IPS-18c (cell line): ENCODE results near the gene ZNF3.
A peak's percentile ranks its signal among the peaks of the same experiment; 100 is the strongest.

Source experiments
- H3K4me3 ChIP-seq: 2 replicates; pipeline ENCODE4 v1.7.0; 2013; ENCODE audit warnings: low read depth, mild to moderate bottlenecking, low read length, moderate library complexity; ENCODE audit not compliant: insufficient read depth
- H3K9me3 ChIP-seq: one replicate; pipeline ENCODE4 v1.6.1; 2013; ENCODE audit warnings: mild to moderate bottlenecking, low read length, moderate library complexity; ENCODE audit not compliant: control insufficient read depth, insufficient read depth

ZNF3 gene

DNA sequence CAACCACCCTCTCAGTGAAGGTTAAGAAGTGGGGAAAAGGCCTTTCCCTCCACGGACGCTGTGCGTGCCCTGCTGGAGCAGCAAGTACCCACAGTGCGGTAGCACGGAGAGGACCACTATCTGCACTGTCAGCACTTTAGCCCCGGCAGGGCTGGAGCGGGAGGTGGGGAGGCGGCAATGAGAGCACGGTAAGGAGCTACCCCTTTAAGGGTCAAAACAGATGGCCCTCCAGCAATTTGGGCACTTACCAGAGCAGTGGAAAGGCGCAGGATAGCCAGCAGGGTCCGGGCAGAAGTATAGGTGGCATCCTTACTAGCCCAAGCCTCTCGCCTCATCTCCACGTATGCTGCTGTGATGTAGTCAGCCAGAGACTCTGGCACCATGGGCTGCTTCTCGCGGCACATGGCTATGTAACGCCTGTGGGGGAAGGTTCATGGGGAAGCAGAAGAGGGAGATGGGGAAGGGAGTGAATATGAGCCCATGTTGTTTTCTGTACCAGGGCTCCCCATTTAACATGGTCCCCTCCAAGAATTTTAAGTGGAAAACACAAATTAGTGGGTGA lies 12.5 kb upstream of the ZNF3 start:
- peaks cover 2% of the 10 kb centered on the region for H3K9me3 ChIP-seq
- H3K4me3 ChIP-seq = no peak overlapping the region

DNA sequence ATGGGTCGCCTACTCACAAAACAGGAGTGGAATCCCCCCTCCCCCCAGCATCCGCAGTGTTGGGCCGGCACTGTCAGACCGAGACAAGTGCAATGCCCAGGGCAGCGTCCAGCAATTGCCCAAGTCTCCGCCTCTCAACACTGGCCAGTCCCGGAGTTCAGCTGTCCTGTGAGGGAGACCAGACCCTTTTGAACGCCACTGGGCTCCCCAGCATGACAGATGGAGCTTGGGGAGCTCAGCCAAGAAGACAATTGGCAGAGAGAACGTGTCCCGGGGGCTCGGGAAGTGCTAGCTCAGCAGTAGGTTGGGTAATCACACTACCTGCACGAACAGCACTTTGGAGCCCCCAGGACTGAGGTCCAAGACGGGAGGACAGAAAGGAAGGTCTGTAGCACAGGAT lies 12.0 kb upstream of the ZNF3 start:
- peaks cover 2% of the 10 kb centered on the region for H3K9me3 ChIP-seq
- H3K4me3 ChIP-seq = no peak overlapping the region

DNA sequence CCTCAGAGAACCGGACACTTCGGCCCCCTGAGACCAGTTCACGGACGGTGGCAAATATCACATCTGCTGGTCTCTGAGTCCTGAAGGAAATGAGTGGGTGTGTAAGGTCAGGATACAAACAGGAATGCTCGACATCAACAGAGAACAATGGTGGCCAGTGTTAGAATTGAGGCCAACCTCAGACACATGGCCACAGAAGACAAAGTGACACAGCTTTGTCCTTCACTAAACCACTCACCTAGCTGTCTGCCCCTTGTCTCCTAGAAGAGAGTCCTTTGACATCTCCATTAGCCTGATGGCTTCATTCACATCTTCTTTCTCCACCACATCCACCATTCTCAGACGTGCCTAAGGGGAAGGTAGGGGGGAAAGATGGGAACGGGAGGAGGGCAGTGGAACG lies 11.5 kb upstream of the ZNF3 start:
- H3K4me3 ChIP-seq = no peak overlapping the region

DNA sequence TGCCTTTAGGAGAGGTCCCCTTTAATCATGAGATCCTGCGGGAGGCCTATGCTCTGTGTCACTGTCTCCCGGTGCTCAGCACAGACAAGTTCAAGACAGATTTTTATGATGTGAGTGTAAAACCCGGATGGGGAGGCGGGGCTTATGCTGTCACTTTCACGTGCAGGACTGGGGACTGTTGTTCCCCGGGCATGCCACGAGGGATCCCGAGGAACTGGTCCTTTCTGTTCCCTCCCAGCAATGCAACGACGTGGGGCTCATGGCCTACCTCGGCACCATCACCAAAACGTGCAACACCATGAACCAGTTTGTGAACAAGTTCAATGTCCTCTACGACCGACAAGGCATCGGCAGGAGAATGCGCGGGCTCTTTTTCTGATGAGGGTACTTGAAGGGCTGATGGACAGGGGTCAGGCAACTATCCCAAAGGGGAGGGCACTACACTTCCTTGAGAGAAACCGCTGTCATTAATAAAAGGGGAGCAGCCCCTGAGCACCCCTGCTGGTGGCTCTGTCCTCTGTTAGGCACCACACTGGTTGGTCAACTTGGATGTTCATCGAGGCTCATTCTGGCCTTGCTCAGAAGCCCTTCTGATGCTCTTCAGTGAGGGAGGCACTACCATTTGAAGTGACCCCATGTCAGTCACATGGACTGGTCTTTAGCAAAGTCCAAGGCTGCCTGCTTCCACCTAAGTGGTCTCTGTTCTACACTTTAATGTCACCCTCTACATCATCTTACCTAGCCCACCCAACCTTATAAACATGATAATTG lies 10.1 kb upstream of the ZNF3 start:
- H3K4me3 ChIP-seq = no peak overlapping the region
- peaks cover 2% of the 10 kb centered on the region for H3K9me3 ChIP-seq

More for the DNA sequence above, 11.5 kb upstream of the ZNF3 start:
- peaks cover 2% of the 10 kb centered on the region for H3K9me3 ChIP-seq

DNA sequence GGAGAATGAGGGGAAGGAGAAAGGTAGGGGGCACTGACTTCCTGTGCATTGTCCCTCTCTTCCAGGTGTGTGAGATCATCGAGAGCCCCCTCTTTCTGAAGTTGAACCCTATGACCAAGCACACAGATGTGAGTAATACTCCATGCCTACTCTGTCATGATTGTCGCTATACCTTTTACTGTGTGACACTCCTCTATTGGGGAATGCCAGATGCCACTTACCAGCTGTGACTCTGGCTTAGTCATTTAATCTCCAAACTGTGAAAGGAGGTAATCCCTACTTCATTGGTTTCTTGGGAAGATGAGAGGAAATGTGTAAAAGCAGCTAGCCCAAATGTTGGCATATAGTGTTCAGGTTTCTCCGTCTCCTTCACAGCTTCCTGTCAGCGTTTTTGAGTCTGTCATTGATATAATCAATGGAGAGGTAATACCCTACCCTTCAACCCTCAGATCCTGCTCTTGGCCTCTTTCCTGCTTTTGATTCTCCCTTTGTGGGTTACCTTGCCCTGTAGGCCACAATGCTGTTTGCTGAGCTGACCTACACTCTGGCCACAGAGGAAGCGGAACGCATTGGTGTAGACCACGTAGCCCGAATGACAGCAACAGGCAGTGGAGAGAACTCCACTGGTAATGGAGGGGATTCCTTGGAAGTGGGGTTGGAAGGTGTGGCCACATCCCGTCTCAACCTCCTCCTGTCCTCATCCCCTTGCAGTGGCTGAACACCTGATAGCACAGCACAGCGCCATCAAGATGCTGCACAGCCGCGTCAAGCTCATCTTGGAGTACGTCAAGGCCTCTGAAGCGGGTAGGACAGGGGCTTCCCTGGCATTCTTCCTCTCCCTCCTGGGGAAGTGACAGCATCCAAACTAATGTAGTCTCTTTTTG lies 9.2 kb upstream of the ZNF3 start:
- H3K4me3 ChIP-seq = no peak overlapping the region
- peaks cover 2% of the 10 kb centered on the region for H3K9me3 ChIP-seq

DNA sequence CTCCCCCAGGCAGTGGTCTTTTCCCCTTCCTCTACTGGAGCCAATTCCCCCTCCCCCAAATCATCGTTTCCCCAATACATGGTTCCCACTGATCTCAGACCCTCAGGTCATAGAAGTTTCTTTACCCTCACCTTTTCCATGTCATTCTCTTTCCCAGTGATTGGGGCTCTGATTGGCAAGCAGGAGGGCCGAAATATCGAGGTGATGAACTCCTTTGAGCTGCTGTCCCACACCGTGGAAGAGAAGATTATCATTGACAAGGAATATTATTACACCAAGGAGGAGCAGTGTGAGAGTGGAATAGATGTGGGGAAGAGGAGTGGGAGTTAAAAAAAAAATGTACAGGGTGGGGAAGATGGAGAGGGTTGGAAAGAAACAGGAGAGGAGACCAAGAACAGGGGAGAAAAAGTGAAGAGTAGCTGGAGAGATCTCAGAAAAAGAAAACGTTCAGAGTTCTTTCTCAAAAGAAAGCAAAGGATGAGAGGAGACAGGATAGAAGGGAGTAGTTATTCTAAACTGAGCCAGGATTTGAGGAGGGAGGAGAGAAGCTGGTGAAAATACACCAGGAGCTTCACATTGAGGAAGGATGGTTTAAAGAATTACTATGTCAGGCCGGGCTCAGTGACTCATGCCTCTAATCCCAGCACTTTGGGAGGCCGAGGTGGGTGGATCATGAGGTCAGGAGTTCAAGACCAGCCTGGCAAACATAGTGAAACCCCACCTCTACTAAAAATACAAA lies 8.1 kb upstream of the ZNF3 start:
- H3K9me3 ChIP-seq = no peaks in the 10 kb centered on the region
- peak overlapping the region; percentile 94 for H3K4me3 ChIP-seq

DNA sequence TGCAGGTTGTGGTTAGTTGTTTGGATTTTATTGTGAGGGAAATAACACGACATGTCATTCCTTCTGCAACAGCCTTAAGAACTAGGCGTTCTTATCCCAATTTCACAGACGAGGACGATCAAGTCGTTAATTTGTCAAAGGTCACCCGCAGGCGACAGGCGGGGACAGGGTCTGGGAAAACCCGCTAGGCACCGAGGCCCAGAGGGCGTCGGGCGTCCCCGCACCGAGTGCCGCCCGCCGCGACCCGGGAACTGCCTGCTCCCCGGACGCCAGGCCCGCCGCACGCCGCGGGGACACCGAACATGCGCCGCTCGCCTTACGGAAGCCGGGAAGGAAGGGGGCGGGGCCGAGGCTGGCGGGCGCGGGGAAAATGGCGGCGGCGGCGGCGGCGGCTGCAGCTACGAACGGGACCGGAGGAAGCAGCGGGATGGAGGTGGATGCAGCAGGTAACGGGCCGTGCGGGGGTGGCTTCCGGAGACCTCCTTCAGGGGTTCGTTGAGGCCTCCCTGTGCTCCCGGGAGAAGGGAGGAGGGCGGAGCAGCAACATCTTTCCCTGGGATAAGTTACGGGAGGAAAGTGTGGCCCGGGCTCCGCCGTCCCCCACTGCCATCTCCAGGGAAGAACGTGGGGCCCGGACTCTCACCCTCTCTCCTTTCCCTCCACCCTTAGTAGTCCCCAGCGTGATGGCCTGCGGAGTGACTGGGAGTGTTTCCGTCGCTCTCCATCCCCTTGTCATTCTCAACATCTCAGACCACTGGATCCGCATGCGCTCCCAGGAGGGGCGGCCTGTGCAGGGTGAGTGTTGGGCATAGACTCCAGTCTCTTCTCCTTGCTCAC lies 7.3 kb upstream of the ZNF3 start, which contains the start of gene COPS6:
TSS of gene COPS6 (plus strand) at position 349 of the 837 bp plus-strand sequence. CDS start at position 371, 22 bp downstream.
- peak within 1 kb of the TSS; percentile 94 for H3K4me3 ChIP-seq
- no peaks in the 10 kb centered on the region for H3K9me3 ChIP-seq

DNA sequence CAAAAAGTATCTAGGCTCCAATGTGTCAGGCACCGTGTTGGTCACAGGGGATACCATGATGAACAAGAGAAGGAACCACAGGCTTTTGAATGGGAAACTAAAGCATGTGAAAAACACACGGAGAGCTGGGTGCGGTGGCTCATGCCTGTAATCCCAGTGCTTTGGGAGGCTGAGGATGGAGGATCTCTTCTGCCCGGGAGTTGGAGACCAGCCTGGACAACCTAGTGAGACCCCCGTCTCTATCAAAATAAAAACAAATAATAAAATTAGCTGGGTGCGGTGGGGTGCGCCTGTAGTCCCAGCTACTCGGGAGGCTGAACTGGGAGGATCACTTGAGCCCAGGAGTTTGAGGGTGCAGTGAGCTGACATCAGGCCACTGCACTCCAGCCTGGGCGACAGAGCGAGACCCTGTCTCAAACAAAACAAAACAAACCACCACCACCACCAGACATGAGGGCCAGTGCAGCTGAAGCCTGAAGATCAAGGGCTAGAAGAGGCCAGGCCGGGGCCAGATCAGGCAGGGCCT lies 6.6 kb upstream of the ZNF3 start:
- Histone ChIP-seq H3K4me3 (peak overlapping the region; percentile 94), H3K9me3 (no peaks in the 10 kb centered on the region)

DNA sequence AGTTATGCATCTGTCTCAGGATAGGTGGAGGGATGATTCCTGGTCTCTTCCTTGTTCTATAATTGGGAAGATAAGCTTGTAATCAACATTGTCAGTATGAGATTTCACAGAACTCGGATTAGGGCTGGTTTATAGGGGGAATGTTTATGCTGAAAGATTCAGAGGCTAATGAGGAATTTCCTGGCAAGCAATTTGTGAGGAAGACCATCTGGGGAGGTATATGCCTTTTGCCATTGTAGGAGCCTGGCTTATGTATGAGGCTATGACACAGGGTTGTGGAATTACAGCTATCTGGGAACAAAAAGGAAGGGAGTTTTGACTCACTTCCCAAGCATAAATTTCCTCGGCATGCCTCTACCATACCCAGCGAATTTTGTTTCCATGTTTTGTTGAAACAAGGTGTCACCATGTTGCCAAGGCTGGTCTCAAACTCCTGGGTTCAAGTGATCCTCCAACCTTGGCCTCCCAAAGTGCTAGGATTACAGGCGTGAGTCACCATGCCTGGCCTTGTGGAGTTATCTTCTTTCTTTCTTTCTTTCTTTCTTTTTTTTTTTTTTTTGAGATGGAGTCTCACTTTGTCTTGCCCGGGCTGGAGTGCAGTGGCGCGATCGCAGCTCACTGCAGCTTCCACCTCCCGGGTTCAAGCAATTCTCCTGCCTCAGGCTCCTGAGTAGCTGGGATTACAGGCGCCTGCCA lies 5.7 kb upstream of the ZNF3 start:
- H3K9me3 ChIP-seq = no peaks in the 10 kb centered on the region
- no peak overlapping the region for H3K4me3 ChIP-seq

DNA sequence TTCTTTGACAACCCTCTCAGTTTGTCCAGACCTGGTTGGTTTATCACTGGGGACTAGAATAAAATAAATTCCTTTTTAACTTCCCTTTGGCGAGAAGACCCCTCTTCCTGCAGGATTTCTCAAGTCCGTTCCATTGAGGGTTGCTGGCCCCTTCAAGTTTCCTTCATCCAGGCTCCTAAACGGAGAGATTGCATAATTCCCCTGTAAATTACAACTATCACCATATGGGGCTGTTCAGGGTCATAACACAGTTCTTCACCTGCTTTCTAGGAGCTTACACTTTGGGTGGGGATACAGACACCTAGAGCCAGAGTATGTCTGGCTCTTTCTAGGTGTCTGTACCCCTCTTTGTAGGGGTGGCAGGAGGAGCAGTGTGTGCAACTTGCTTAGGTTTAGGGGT lies 4.0 kb upstream of the ZNF3 start:
- no peak overlapping the region for H3K4me3 ChIP-seq

DNA sequence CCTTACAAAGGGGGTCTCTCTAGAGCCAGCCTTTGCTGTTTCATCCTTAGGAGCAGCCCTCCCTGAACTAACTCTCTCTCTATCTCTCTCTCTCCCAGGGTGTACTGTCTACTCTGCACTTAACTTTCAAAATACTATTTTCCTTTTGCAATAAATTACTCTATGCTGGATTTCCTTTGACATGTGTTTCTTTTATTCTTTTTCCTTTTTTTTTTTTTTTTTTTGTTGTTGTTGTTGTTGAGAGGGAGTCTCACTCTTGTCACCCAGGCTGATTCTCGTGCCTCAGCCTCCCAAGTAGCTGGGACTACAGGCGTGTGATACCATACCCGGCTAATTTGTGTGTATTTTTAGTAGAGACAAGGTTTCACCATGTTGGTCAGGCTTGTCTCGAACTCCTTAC lies 1.5 kb upstream of the ZNF3 start:
- no peaks in the 10 kb centered on the region for H3K9me3 ChIP-seq
- peak overlapping the region; percentile 98; the same call in 1 of the 2 replicates for H3K4me3 ChIP-seq

More for the DNA sequence above, 4.0 kb upstream of the ZNF3 start:
- H3K9me3 ChIP-seq = no peaks in the 10 kb centered on the region

DNA sequence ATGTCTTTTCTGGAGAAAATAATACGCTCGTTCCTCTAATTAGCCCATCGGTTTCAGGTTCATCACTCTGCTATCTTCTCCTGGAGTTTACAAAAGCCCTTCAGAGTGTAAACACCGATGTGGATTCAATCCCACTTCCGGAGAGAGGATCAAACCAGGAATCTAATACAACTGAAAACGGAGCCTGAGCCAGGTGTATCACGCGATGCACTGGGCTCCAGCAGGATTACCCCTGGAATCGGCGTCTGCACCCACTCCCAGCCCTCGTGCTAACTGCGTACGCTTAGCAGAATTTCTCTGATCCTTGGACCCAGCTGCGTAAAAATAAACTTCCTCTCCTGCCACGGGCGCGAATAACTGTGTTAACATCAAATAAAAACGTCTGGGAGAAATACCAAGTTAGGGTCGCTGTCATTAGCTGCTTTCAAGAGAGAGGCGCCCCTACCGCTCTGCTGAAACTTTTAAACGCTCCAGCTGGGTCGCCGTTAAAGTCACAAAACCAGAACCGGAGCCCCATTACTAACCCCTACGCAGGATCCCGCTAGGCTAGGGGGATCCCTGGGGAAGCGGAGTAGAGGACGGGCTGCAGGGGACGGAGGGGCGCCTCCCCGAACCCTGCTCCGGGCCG lies 502 bp downstream of the ZNF3 start:
- H3K4me3 ChIP-seq = peak overlapping the region; percentile 98
- peaks cover 9% of the 10 kb centered on the region for H3K9me3 ChIP-seq

DNA sequence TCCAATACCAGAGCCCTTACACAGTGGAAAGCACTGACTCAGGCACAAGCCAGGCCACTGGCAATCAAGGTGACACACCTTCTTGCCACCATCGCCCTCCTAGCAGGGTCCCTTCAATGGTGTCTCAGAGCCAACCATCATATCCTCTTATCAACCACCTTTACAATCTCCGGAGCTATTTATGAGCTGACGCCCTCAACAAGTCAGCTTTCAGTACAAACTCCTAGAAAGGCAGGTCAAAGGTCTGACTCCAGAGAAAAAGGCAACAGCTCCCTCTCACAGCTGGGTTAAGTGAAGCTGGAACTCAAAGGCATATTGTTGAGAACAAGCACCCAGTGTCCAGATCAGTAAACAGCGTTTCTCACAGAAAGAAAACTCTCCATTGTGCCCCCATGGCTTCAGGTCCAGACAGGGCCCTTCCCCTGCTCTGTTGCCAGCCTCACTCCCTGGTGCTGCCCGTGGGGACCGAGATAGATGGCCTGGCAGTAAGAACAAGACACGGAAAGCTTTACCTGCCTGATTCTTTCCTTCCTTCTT lies 2.4 kb downstream of the ZNF3 start:
- Histone ChIP-seq H3K4me3 (no peak overlapping the region), H3K9me3 (peaks cover 18% of the 10 kb centered on the region)

DNA sequence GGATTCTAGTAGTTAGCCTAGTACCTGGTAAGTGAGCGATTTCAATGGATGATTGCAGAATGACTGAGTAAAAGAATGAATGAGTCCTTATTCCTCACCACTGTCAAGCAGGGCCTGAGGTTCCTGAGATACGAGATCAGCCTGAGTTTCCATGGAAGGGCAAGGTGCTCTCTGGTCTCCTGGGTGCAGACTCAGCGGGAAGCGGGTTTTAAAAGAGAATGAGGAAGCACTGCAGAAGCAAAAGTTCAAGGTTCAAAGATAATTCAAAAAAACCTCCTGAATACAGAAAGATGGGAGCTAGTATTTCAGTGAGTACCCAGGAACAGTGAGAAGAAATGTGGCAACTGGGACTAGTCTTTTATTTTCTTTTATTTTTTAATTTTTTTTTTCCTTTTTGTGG lies 4.3 kb downstream of the ZNF3 start:
- H3K4me3 ChIP-seq = no peak overlapping the region
- peaks cover 32% of the 10 kb centered on the region for H3K9me3 ChIP-seq

DNA sequence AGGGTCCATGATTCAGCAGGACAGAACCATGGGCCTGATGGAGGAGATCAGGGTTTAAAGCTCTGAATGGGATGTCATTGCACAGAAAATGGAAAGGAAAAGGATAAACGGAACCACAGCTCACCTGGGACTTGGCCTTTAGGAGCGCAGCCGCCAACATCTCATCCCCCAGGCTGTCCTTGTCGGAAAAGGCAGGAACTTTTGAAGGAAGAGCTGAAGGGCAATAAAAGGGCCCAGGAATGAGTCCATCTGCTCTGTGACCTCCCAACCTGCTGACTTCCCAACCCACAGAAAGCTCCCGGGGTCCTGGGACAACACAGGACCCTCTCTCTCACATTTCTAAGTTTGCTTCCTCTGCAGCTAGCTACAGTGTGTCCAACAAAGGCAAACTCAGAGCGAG lies 6.1 kb downstream of the ZNF3 start:
- H3K9me3 ChIP-seq = peaks cover 49% of the 10 kb centered on the region
- H3K4me3 ChIP-seq = no peak overlapping the region
